ENCODE measurements around the gene DDAH2. TPM values are rescaled to one million over a fixed set of nuclear protein-coding genes. Genes with fewer than 3 reads are reported as not detected.

DDAH2 gene
- total and polyA plus RNA-seq, 5 donors from 2014 or later = 13.6 to 19.8 (median 16.7) TPM

- H3K9me3 ChIP-seq (ENCODE audit: control insufficient read depth in 2 of 2, low read length in 2 of 2) = no peaks in the 10 kb centered on the region
- no peaks in the 10 kb centered on the region for H3K36me3 ChIP-seq (ENCODE audit: control insufficient read depth, insufficient read depth, low read length)
- Mint-ChIP-seq H3K4me1 (peaks cover 0 to 6% (median 3%) of the 10 kb centered on the region in 4 donors), H3K36me3 (no peaks in the 10 kb centered on the region), H3K27ac (peak overlapping the region in 2 of 3 donors; percentile 53 to 54), H3K4me3 (no peak overlapping the region), H3K9me3 (no peaks in the 10 kb centered on the region), H3K27me3 (no peaks in the 10 kb centered on the region)
- ATAC-seq (ENCODE audit: low read depth in 2 of 2) = no peak
- H3K27me3 ChIP-seq (ENCODE audit: control insufficient read depth, insufficient read depth, low read length) = no peaks in the 10 kb centered on the region
- no peaks in the 10 kb centered on the region for H3K4me1 ChIP-seq (ENCODE audit: control insufficient read depth, insufficient read depth, low read length, poor library complexity, severe bottlenecking)
- no peak overlapping the region for H3K27ac ChIP-seq (ENCODE audit: insufficient read depth, low read length, poor library complexity, severe bottlenecking)
- DNase-seq = no peak
- H3K4me3 ChIP-seq (ENCODE audit: low read depth, low read length) = no peak overlapping the region
Measured at GRCh38 chr6:31752739-31753319, 23.7 kb upstream of the DDAH2 start.

GRCh38 chr6:31750411-31751022 is 21.4 kb upstream of the DDAH2 start:
- no peaks in the 10 kb centered on the region for H3K27me3 Mint-ChIP-seq
- Histone ChIP-seq H3K27me3 (ENCODE audit: control insufficient read depth, insufficient read depth, low read length) (no peaks in the 10 kb centered on the region), H3K27ac (ENCODE audit: insufficient read depth, low read length, poor library complexity, severe bottlenecking) (no peak overlapping the region), H3K4me1 (ENCODE audit: control insufficient read depth, insufficient read depth, low read length, poor library complexity, severe bottlenecking) (no peaks in the 10 kb centered on the region), H3K9me3 (ENCODE audit: control insufficient read depth in 2 of 2, low read length in 2 of 2) (no peaks in the 10 kb centered on the region), H3K4me3 (ENCODE audit: low read depth, low read length) (no peak overlapping the region), H3K36me3 (ENCODE audit: control insufficient read depth, insufficient read depth, low read length) (no peaks in the 10 kb centered on the region)
- no peak for DNase-seq
- ATAC-seq (ENCODE audit: low read depth in 2 of 2) = no peak
- no peak overlapping the region for H3K4me3 Mint-ChIP-seq
- peaks cover 6% of the 10 kb centered on the region for H3K36me3 Mint-ChIP-seq
- no peaks in the 10 kb centered on the region for H3K9me3 Mint-ChIP-seq
- peaks cover 0 to 6% (median 2%) of the 10 kb centered on the region in 4 donors for H3K4me1 Mint-ChIP-seq
- H3K27ac Mint-ChIP-seq = no peak overlapping the region

GRCh38 chr6:31749301-31750036 is 20.4 kb upstream of the DDAH2 start:
- peak overlapping the region in 2 of 3 donors; percentile 16 to 37 for H3K27ac Mint-ChIP-seq
- H3K9me3 ChIP-seq (ENCODE audit: control insufficient read depth in 2 of 2, low read length in 2 of 2) = no peaks in the 10 kb centered on the region
- H3K9me3 Mint-ChIP-seq = no peaks in the 10 kb centered on the region
- no peak overlapping the region for H3K27ac ChIP-seq (ENCODE audit: insufficient read depth, low read length, poor library complexity, severe bottlenecking)
- ATAC-seq (ENCODE audit: low read depth in 2 of 2) = no peak
- H3K36me3 Mint-ChIP-seq = peaks cover 6% of the 10 kb centered on the region
- H3K4me3 Mint-ChIP-seq = no peak overlapping the region
- DNase-seq = no peak
- H3K4me1 ChIP-seq (ENCODE audit: control insufficient read depth, insufficient read depth, low read length, poor library complexity, severe bottlenecking) = no peaks in the 10 kb centered on the region
- H3K27me3 Mint-ChIP-seq = no peaks in the 10 kb centered on the region
- H3K4me1 Mint-ChIP-seq = peaks cover 0 to 10% (median 1%) of the 10 kb centered on the region in 4 donors
- H3K4me3 ChIP-seq (ENCODE audit: low read depth, low read length) = no peak overlapping the region
- no peaks in the 10 kb centered on the region for H3K27me3 ChIP-seq (ENCODE audit: control insufficient read depth, insufficient read depth, low read length)
- H3K36me3 ChIP-seq (ENCODE audit: control insufficient read depth, insufficient read depth, low read length) = no peaks in the 10 kb centered on the region

GRCh38 chr6:31744422-31744821 is 15.3 kb upstream of the DDAH2 start:
- Histone ChIP-seq H3K27ac (ENCODE audit: insufficient read depth, low read length, poor library complexity, severe bottlenecking) (no peak overlapping the region), H3K9me3 (ENCODE audit: control insufficient read depth in 2 of 2, low read length in 2 of 2) (no peaks in the 10 kb centered on the region), H3K36me3 (ENCODE audit: control insufficient read depth, insufficient read depth, low read length) (peaks cover 2% of the 10 kb centered on the region), H3K4me1 (ENCODE audit: control insufficient read depth, insufficient read depth, low read length, poor library complexity, severe bottlenecking) (peaks cover 11% of the 10 kb centered on the region), H3K27me3 (ENCODE audit: control insufficient read depth, insufficient read depth, low read length) (no peaks in the 10 kb centered on the region), H3K4me3 (ENCODE audit: low read depth, low read length) (no peak overlapping the region)
- H3K36me3 Mint-ChIP-seq = peaks cover 6% of the 10 kb centered on the region
- peaks cover 3 to 19% (median 14%) of the 10 kb centered on the region in 4 donors for H3K4me1 Mint-ChIP-seq
- no peak for DNase-seq
- peak overlapping the region in 1 of 4 donors; percentile 38 for H3K4me3 Mint-ChIP-seq
- no peak overlapping the region for H3K27ac Mint-ChIP-seq
- no peaks in the 10 kb centered on the region for H3K27me3 Mint-ChIP-seq
- no peak for ATAC-seq (ENCODE audit: low read depth in 2 of 2)
- H3K9me3 Mint-ChIP-seq = no peaks in the 10 kb centered on the region

- peak overlapping the region in 1 of 3 donors; percentile 33 for H3K27ac Mint-ChIP-seq
- H3K27me3 ChIP-seq (ENCODE audit: control insufficient read depth, insufficient read depth, low read length) = no peaks in the 10 kb centered on the region
- H3K27ac ChIP-seq (ENCODE audit: insufficient read depth, low read length, poor library complexity, severe bottlenecking) = no peak overlapping the region
- H3K9me3 Mint-ChIP-seq = no peaks in the 10 kb centered on the region
- H3K36me3 ChIP-seq (ENCODE audit: control insufficient read depth, insufficient read depth, low read length) = peaks cover 2% of the 10 kb centered on the region
- H3K4me3 ChIP-seq (ENCODE audit: low read depth, low read length) = no peak overlapping the region
- DNase-seq (no peak), ATAC-seq (ENCODE audit: low read depth in 2 of 2) (no peak)
- no peaks in the 10 kb centered on the region for H3K9me3 ChIP-seq (ENCODE audit: control insufficient read depth in 2 of 2, low read length in 2 of 2)
- no peaks in the 10 kb centered on the region for H3K27me3 Mint-ChIP-seq
- peaks cover 26% of the 10 kb centered on the region for H3K4me1 ChIP-seq (ENCODE audit: control insufficient read depth, insufficient read depth, low read length, poor library complexity, severe bottlenecking)
- peak overlapping the region in 2 of 4 donors; percentile 28 to 72 for H3K4me3 Mint-ChIP-seq
- H3K36me3 Mint-ChIP-seq = peaks cover 6% of the 10 kb centered on the region
- H3K4me1 Mint-ChIP-seq = peaks cover 14 to 35% (median 27%) of the 10 kb centered on the region in 4 donors
Measured at GRCh38 chr6:31742894-31743293, 13.8 kb upstream of the DDAH2 start.

GRCh38 chr6:31741815-31742214 is 12.7 kb upstream of the DDAH2 start:
- no peaks in the 10 kb centered on the region for H3K27me3 Mint-ChIP-seq
- ATAC-seq (ENCODE audit: low read depth in 2 of 2) (no peak), DNase-seq (no peak)
- H3K36me3 ChIP-seq (ENCODE audit: control insufficient read depth, insufficient read depth, low read length) = peaks cover 2% of the 10 kb centered on the region
- H3K9me3 ChIP-seq (ENCODE audit: control insufficient read depth in 2 of 2, low read length in 2 of 2) = no peaks in the 10 kb centered on the region
- no peaks in the 10 kb centered on the region for H3K36me3 Mint-ChIP-seq
- no peak overlapping the region for H3K4me3 ChIP-seq (ENCODE audit: low read depth, low read length)
- H3K27ac ChIP-seq (ENCODE audit: insufficient read depth, low read length, poor library complexity, severe bottlenecking) = no peak overlapping the region
- peaks cover 37% of the 10 kb centered on the region for H3K4me1 ChIP-seq (ENCODE audit: control insufficient read depth, insufficient read depth, low read length, poor library complexity, severe bottlenecking)
- peak overlapping the region in 2 of 4 donors; percentile 73 to 99 for H3K4me3 Mint-ChIP-seq
- H3K4me1 Mint-ChIP-seq = peaks cover 18 to 43% (median 36%) of the 10 kb centered on the region in 4 donors
- no peaks in the 10 kb centered on the region for H3K9me3 Mint-ChIP-seq
- H3K27ac Mint-ChIP-seq = peak overlapping the region in 2 of 3 donors; percentile 54 to 78
- H3K27me3 ChIP-seq (ENCODE audit: control insufficient read depth, insufficient read depth, low read length) = no peaks in the 10 kb centered on the region

- no peak for DNase-seq
- Histone ChIP-seq H3K36me3 (ENCODE audit: control insufficient read depth, insufficient read depth, low read length) (peaks cover 2% of the 10 kb centered on the region), H3K4me1 (ENCODE audit: control insufficient read depth, insufficient read depth, low read length, poor library complexity, severe bottlenecking) (peaks cover 48% of the 10 kb centered on the region), H3K27me3 (ENCODE audit: control insufficient read depth, insufficient read depth, low read length) (no peaks in the 10 kb centered on the region), H3K9me3 (ENCODE audit: control insufficient read depth in 2 of 2, low read length in 2 of 2) (no peaks in the 10 kb centered on the region), H3K27ac (ENCODE audit: insufficient read depth, low read length, poor library complexity, severe bottlenecking) (peak overlapping the region; percentile 91), H3K4me3 (ENCODE audit: low read depth, low read length) (peak overlapping the region; percentile 75)
- H3K36me3 Mint-ChIP-seq = no peaks in the 10 kb centered on the region
- H3K9me3 Mint-ChIP-seq = no peaks in the 10 kb centered on the region
- H3K27ac Mint-ChIP-seq = peak overlapping the region; percentile 58 to 98 (median 94)
- H3K4me3 Mint-ChIP-seq = peak overlapping the region; percentile 97 to 99 (median 98)
- no peaks in the 10 kb centered on the region for H3K27me3 Mint-ChIP-seq
- ATAC-seq (ENCODE audit: low read depth in 2 of 2) = no peak
- peaks cover 18 to 54% (median 38%) of the 10 kb centered on the region in 4 donors for H3K4me1 Mint-ChIP-seq
Measured at GRCh38 chr6:31740397-31741223, 11.5 kb upstream of the DDAH2 start.

All from CD4-positive, CD25-positive, alpha-beta regulatory T cell (primary cell).